Measurements from ENCODE around the gene ACP2.

Gene ACP2

DNA sequence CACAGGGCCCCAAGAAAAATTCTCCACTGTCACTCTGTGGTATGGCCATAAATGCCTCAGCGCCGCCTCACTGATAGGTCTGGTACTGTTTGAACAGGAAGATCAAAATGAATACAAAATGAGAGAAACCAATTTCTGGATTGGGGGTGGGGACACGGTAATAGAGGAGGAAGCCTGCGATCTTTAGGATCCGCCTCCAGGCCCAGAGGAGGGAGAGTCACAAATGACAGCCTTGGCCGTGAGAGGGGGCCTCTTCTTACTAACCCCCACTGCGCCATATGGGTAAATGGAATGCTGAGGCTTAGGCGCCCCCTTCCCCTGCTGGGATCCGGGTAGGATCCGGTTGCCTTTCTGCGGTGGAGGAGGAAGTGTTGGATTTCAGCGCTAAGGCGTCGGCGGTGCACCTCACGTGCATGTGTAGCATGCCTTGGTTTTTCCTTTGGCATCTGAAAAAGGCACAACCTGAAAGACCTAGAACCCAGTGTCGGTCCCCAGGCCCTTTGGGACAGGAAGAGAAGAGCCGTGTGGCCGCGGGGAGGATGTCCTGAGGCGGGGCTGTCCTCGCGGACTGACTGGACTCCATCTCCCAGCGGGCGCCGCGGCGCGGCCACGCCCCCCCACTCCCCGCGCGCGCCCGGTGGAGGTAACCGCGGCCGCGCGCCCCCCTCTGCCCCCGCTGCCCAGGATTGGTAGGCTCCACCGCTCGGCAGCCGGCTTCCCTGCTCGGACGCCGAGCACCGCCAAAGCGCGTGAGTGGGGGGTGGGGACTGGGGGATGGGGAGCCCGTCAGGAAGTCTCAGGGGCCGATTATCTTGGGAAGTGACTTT lies 20.6 kb upstream of the ACP2 start:
- DNase-seq (ENCODE audit: low read depth in 2 of 2) = peak; percentile 67 to 71

- DNase-seq (ENCODE audit: low read depth in 2 of 2) = no peak
Measured at GRCh38 chr11:47268448-47269001, 19.9 kb upstream of the ACP2 start.

DNA sequence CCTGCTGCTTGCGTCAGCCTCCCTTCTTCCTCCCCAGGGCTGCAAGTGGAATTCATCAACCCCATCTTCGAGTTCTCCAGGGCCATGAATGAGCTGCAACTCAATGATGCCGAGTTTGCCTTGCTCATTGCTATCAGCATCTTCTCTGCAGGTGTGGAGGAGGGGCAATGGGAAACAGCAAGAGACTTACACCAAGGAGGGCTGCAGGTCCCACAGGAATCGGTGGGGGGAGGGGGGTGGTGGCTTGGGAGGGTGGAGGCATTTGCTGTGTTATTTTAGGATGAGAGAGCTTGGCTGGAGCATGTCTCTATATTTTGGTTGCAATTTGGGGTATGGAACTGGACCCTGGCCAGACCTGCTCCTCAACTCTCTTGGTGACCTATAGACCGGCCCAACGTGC lies 19.3 kb upstream of the ACP2 start:
- no peak for DNase-seq (ENCODE audit: low read depth in 2 of 2)

- DNase-seq (ENCODE audit: low read depth in 2 of 2) = no peak
Measured at GRCh38 chr11:47264521-47264920, 15.9 kb upstream of the ACP2 start.

- no peak for DNase-seq (ENCODE audit: low read depth in 2 of 2)
Measured at GRCh38 chr11:47264119-47264518, 15.5 kb upstream of the ACP2 start.

GRCh38 chr11:47261291-47261800 lies 12.7 kb upstream of the ACP2 start:
- no peak for DNase-seq (ENCODE audit: low read depth in 2 of 2)

- no peak for DNase-seq (ENCODE audit: low read depth in 2 of 2)
Measured at GRCh38 chr11:47260366-47260765, 11.8 kb upstream of the ACP2 start.

DNA sequence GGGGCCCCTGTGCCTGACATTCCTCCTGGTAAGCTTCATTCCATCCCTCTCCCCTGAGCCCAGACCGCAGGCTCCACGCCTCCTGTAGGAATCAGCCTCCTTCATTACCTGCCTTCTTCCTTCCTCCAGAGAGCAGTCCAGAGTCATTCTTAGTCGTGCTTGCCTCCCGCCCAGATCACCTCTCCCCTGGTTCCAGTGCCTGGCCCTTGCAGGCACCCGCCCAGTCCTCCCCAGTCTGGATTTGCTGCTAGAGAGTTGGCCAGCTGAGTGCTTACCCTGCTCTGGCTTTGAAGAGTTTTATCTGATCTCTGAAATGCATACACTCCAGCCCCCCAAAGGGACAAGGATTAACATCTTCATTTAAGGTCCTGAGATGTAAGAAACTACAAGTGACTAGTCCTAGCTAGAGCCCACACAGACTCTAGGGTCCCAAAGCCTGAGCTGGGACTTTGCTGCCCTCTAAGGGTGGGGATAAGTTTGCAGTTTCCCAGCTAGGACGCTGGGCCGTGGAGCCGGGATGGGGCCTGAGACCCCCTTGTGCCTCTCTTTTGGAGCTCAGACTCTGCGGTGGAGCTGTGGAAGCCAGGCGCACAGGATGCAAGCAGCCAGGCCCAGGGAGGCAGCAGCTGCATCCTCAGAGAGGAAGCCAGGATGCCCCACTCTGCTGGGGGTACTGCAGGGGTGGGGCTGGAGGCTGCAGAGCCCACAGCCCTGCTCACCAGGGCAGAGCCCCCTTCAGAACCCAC lies 10.8 kb upstream of the ACP2 start:
- DNase-seq (ENCODE audit: low read depth in 2 of 2) = no peak

- DNase-seq (ENCODE audit: low read depth in 2 of 2) = no peak
Measured at GRCh38 chr11:47258317-47258902, 9.8 kb upstream of the ACP2 start.

DNA sequence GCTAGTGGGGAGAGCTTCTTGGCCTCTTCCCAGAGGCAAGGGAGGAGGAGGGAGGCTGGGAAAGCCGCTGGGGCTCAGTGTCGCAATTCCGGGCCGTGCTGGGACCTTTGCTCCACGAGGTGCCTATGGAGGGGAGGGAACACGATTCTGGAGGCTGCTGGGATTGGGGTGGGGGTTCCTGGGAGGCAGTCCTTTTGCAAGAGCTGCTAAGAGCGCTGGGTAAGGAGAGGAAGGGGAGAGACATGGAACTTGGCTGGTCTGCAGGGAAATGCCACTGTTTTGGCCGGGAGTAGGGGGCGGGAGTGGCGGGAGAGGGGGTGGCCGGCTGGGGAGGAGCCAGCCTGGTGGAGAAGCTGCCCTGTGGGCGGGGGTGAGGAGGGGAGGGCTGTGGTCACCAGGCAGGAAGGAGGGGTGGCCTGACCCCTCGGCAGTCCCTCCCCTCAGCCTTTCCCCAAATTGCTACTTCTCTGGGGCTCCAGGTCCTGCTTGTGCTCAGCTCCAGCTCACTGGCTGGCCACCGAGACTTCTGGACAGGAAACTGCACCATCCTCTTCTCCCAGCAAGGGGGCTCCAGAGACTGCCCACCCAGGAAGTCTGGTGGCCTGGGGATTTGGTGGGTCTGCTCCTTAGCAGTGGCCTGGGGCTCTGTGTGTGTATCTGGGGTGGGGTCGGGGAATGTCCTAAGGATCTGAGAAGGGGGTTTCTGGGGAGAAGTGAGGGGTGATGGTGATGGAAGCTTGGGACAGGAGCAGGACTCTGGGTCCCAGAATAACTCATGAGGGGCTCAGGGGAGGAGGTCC lies 9.1 kb upstream of the ACP2 start, which contains the start of gene NR1H3:
TSS of gene NR1H3 (plus strand) at position 480 of the 800 bp plus-strand sequence. CDS start 1,221 bp downstream, outside the sequence.
- DNase-seq (ENCODE audit: low read depth in 2 of 2) = no peak

GRCh38 chr11:47257177-47257516 lies 8.5 kb upstream of the ACP2 start:
- no peak for DNase-seq (ENCODE audit: low read depth in 2 of 2)

DNA sequence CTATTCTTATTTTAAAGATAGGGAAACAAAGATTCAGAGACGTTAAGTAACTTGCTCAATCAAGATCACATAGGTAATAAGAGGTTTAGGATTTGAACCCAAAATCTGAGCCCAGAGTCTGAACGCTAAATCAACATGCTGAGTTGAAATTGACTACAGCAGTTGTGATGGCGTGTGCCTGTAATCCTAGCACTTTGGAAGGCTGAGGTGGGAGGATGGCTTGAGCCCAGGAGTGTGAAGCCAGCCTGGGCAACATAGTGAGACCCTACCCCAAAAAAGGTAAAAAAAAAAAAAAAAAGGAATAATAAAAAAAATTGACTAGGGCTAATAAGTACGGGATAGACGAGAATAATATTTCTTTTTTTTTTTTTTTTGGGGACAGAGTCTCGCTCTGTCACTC lies 7.8 kb upstream of the ACP2 start:
- no peak for DNase-seq (ENCODE audit: low read depth in 2 of 2)

DNA sequence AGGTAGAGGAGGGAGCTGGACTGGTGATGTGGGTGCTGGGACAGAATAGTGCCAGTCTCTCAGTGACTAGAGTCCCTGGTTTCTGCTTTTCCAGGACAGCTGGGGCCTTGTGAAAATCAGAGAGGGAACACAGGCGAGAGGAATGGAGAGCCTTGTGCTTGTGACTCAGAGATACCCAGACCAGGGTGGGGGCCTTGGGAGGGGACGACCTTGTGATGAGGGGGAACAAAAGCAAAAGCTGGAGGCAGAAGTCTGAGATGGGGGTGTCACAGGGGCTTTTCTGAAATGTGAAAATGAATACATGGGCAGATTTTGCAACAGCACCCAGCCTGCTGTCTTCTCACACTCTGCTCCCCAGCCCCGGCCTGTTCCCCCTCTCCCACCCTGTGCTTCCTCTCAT lies 5.8 kb upstream of the ACP2 start:
- no peak for DNase-seq (ENCODE audit: low read depth in 2 of 2)

DNA sequence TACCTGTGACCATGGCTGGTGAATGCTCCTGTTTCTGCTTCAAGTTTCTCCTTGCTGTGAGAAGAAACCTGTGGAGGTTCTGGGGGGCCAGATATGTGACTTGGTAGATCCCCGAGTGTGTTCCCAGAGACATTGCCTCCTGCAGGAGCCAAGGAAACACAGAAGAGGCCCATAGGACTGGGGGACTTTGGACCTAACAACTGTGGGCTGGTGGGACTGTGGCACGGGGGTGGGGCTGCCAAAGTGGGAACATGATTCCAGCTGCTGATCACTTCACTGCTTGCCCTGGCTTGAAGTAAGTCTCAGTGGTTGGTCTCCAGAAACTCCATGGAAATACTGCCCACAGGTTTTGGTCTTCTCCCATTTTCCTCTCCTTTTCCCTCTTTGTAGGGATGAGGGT lies 5.0 kb upstream of the ACP2 start:
- no peak for DNase-seq (ENCODE audit: low read depth in 2 of 2)

- no peak for DNase-seq (ENCODE audit: low read depth in 2 of 2)
Measured at GRCh38 chr11:47251751-47252150, 3.1 kb upstream of the ACP2 start.

- DNase-seq (ENCODE audit: low read depth in 2 of 2) = no peak
Measured at GRCh38 chr11:47249378-47249715, 733 bp upstream of the ACP2 start.

DNA sequence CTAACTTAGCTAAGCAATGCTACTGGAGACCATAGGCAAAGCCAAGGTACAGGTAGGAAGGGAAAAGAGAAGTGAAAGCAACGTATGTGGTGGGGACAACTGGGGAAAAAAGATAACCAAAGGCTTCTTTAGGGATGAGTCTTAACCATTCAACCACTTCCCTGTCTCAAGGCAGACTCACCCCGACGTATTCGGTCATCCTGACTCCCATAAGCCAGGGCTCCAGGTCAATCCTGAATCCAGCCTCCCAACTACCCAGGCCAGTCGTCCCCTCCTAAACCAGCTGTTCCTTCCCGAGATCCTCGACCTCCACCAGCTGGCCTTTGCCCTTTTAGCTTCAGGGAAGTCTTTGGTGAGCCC lies 330 bp downstream of the ACP2 start:
- DNase-seq (ENCODE audit: low read depth in 2 of 2) = no peak

DNA sequence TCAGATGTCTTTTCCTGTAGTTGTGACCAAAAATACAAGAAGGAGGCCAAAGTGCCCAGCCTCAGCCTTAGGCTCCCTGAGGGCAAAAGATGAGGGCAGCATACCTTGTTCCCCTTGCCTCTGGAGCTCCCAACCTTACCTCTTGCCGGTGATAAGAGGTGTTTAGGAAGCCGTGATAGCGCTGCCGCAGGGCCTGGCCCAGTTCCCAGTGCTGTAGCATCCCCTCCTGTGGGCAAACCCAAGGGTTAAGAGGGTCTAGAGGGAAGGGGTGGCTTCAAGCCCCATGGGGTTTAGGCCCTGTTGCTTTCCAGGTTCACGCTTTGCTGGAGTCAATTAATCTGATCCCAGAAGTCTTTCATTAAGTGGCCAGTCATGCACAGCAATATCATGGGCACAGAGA lies 1.1 kb downstream of the ACP2 start:
- no peak for DNase-seq (ENCODE audit: low read depth in 2 of 2)

DNA sequence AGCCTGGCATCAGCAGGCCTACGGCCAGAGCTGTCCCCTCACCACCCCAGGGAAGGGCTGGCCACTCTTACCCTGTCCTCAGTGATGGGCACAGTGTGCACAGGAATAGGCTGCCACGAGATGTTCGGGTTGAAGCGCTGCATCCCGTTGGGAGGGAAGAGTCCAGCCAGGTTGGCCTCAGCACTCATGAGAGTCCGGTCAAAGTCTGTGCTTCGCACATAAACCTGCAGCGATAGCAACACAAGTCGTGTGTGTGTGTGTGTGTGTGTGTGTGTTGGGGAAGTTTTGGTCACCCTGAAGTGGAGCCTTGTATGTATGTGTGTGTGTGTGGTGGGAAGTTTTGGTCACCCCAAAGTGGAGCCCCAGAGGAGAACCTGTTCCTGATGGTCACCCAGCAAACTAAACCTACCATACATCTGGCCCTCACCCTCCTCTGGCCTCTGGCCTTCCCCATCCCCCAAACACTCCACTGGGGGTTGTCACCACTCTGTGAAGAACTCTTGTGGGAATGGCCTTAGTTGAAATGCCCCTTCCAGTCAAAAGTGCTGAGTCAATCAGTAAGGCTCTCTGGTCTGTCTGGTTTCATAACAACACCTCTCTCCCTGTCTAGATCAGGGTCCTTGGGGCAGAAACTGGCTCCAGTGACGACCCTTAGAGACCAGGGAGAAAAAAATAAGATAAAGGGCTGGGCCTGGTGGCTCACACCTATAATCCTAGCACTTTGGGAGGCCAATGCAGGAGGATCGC lies 2.8 kb downstream of the ACP2 start:
- no peak for DNase-seq (ENCODE audit: low read depth in 2 of 2)

DNA sequence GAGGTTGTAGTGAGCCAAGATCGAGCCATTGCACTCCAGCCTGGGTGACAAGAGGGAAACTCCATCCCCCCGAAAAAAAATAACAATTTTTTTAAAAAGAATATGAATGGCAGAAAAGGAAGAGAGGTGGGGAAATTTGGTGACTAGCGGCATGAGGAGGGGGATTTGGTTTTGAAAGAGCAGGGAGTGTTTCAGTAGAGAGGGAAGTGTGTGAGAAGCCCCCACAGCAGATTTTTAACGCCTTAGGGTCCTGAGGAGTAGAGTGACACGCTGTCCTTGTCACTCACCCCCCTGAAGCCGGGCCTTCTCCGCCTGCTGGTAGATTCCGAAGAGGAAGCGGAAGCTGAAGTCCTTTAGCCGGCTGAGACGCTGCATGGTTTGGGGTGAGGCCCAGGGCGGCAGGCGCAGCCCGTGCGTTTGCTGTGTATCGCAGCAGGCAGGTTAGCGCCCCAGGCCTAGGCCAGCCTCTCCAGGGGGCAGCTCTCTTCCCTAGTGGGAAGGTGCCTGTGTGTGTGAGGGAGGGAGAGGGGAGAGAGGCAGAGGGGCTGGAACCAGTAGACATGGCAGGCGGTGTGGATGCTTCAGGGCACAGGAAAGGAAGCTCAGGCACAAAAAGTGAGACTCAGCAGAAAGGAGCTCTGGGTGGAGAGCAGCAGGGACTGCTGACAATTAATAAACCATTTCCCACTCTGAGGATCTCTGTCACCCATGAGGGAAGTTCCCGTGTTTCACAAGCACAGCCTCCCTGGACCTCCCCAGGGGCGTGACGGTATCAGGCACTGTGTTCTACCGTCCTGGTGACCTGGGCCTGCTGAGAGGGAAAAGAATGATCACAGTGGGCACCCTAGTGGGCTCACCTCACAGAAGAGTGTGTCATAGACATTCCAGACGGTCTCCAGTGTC lies 3.9 kb downstream of the ACP2 start:
- no peak for DNase-seq (ENCODE audit: low read depth in 2 of 2)
